Spleen (tissue), 7 donors: ENCODE results near the gene STXBP6.

Experiments
- CTCF ChIP-seq, 11 experiments: fragments of 200-600 bp in 7 of 11; fragments of 450-650 bp in 4 of 11; sonication (generic) in 4 of 11; IDR thresholded peaks in 8 of 11; conservative IDR thresholded peaks in 3 of 11; 1 replicate in 7 of 11; 2 replicates in 4 of 11; pipeline versions ENCODE4 v1.4.0 to v1.8.0; 2016 to 2021; ENCODE audit warnings: antibody characterized with exemption in 11 of 11, inconsistent platforms in 4 of 11, mild to moderate bottlenecking in 1 of 11
- POLR2A ChIP-seq, 3 donors: fragments of 450-650 bp; IDR thresholded peaks; one replicate each; pipeline ENCODE4 v1.5.1; 2017; ENCODE audit warnings: antibody characterized with exemption in 3 of 3, mild to moderate bottlenecking in 1 of 3
- POLR2AphosphoS5 ChIP-seq, 3 donors: sonication (generic); formaldehyde crosslinking; IDR thresholded peaks; one replicate each; pipeline ENCODE4 v1.5.1; 2017; ENCODE audit warnings: antibody characterized with exemption in 3 of 3
- donor health status: DM: no; HTN: no; CAD: no; lungs with moderate emphysema.
- donor health status: DM: no; HTN: no; CAD: no.
- donor health status: DM: no; HTN: no; CAD: no.

- no peak for TF ChIP-seq POLR2A (IDR thresholded peaks at IDR 0.05)
- no peak for TF ChIP-seq CTCF (IDR thresholded peaks at IDR 0.05 in 8 of 11, conservative IDR thresholded peaks at IDR 0.05 in 3 of 11)
- TF ChIP-seq POLR2AphosphoS5 (IDR thresholded peaks at IDR 0.05) = no peak
Observed at GRCh38 chr14:25079311-25079710, 29.4 kb upstream of the STXBP6 start.
